ENCODE data around the gene EIF4H.
"Not testable (repeated sequence)": the region's sequence is repeated elsewhere in the genome, so short reads cannot be mapped to it uniquely, and the experiment has no call there.

EIF4H gene

GRCh38 chr7:74173866-74174605, at the start of gene EIF4H:
Gene EIF4H (plus strand): TSS chr7:74174356. CDS start chr7:74174384, 28 bp downstream.
- DNase-seq = peak; percentile 99

DNA sequence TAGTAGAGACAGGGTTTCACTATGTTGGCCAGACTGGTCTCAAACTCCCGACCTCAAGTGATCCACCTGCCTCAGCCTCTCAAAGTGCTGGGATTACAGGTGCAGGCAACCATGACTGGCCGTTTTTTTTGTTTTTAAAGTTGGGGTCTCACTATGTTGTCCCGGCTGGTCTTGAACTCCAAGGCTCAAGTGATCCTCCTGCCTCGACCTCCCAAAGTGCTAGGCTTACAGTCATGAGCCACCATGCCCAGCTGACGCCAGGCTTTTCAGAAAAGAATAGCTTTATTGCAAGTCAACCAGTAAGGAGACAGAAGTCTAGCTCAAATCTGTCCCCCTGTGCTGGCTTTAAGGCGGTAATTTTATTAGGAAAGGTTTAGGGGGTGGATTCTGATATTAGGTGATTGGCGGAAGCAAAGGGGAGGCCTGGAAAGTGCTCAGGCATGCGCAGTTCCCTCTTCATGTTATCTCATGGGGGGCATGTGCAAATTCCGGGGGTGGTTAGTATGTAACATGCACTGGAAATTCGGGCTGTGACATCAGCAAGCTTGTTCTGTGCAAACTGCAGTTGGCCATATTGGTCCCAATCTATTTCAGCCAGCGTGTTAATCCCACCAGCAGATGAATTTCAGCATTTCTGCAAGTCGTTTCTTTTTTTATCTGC, 47.8 kb upstream of the EIF4H start:
- DNase-seq = no peak

DNA sequence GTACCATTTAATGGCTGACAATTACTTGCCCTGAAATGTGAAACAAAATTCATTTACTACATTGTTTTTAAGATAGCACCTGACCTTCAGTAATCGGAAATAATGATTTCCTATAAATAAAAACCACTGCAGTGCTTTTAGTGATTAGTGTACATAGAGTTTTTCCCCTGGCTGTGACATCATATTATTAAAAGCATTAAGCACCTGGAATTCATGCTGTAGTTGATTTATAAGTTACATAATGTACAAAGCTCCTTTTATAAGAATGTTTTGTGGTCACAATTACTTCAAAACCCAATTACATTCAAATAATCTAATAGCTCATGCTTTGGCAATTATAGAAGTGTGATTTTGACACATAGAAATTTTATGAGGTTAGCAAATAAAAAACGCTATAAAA, 44.3 kb upstream of the EIF4H start:
- no peak for DNase-seq

GRCh38 chr7:74130518-74130917, 43.6 kb upstream of the EIF4H start:
- no peak for DNase-seq

- DNase-seq = no peak
Observed at GRCh38 chr7:74134117-74134620, 40.0 kb upstream of the EIF4H start.

GRCh38 chr7:74138334-74138867, 35.8 kb upstream of the EIF4H start:
- no peak for DNase-seq

DNA sequence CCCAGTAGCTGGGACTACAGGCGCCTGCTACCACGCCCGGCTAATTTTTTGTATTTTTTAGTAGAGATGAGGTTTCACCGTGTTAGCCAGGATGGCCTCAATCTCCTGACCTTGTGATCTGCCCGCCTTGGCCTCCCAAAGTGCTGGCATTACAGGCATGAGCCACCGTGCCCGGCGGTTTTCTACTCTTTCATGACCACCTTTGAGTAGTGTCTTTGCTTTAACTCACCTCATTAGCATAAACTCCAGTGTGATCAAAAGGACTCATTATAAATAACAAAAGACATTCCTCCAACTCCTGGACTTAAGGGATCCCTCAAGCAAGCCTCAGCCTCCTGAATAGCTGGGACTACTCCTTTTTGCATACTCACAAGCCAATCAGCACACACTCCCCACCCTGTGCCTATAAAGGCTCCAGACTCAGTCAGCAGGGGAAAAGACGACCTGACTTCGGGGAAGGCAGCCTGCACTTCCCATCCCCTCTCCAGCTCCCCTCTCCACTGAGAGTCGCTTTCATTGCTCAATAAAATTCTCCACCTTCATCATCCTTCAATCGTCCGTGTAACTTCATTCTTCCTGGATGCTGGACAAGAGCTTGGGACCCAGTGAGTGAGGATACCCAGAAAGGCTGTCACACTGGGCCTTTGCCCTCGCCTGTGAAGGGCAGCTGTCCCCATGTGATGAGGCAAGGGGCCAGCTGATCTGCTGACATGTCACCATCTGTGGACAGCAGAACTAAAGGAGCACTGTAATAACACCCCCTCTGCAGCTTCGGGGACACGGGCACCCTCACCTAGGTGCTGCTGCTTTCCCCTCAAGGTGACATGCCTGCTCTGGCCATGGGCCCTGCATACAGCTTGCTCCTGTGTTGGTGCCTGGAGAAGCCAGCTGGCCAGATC, 35.0 kb upstream of the EIF4H start:
- no peak for DNase-seq

- no peak for DNase-seq
Observed at GRCh38 chr7:74141705-74142104, 32.5 kb upstream of the EIF4H start.

DNA sequence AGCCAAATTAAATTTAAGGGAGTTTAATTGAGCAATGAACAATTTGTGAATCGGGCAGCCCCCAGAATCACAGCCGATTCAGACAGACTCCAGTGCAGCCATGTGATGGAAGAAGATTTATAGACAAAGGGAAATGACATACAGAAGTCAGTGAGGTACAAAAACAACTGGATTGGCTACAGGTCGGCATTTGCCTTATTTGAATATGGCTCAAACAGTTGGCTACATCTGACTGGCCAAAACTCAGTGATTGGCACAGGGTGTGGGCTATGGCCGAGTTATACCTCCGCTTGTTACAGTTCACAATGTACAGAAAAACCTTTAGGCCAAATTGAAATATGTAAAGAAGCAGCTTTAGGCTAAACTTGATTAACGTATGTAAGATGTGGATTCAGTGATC, 30.8 kb upstream of the EIF4H start:
- no peak for DNase-seq

DNA sequence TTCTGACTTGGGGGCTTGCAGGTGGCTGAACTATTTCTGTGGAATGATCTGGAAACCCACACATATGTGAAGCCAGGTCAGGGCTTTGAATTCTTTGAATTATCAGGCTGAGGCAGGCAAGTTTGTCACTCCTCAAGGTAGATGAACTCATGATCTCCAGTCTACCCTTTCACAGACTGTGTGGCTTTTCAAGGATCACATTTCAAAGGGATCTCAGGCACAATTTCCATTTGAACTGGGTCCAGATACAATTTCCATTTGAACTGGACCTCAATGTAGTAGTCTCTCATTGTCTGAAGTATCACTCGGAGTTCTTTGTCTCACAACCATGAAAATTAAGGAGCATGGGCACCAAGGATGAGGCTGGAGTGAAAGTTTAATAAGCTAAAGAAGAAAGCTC, 25.7 kb upstream of the EIF4H start:
- no peak for DNase-seq

GRCh38 chr7:74149071-74149470, 25.1 kb upstream of the EIF4H start:
- no peak for DNase-seq

DNA sequence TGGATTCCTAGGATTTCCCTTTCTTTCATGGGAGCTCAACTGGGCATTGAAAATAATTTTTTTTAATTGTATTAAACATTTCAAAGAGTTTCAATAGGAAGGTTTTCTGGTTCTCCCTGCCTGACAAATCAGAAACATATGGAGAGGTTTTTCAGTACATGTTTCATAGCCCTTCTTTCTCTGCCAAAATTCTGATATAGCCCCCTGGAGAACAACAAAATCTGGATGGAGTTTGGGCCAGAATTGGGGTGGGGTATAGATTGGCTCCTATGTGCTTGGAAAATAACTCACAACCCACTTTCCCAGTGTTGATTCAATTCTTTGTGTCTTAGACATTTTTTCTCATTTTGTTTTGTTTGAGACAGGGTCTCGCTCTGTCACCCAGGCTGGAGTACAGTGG, 24.6 kb upstream of the EIF4H start:
- DNase-seq = no peak

GRCh38 chr7:74153736-74154135, 20.4 kb upstream of the EIF4H start:
- DNase-seq = no peak

DNA sequence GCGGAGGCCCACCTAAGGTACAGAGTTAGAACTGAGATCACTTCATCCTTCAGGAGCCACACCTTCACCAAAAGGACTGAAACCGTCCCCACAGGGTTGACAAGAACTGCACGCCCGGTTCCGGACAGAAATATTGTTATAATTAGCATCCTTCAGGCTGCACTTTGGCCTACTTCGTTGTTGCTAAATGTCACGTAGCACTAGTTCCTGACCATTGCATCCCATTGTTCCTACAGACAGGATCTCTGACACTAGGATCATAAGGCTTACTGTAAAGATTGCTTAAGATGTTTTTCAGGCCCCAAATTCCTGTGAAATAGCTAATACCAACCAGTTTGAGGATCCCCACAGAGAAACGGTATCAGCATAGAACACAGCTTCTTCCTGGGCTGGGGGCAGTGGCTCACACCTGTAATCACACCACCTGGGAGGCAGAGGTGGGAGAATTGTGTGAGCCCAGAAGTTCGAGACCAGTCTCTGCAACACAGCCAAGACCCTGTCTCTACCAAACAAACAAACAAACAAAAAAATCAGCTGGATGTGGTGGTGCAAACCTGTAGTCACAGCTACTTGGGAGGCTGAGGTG, 18.3 kb upstream of the EIF4H start:
- DNase-seq = no peak

GRCh38 chr7:74157605-74158004, 16.6 kb upstream of the EIF4H start:
- DNase-seq = no peak

DNA sequence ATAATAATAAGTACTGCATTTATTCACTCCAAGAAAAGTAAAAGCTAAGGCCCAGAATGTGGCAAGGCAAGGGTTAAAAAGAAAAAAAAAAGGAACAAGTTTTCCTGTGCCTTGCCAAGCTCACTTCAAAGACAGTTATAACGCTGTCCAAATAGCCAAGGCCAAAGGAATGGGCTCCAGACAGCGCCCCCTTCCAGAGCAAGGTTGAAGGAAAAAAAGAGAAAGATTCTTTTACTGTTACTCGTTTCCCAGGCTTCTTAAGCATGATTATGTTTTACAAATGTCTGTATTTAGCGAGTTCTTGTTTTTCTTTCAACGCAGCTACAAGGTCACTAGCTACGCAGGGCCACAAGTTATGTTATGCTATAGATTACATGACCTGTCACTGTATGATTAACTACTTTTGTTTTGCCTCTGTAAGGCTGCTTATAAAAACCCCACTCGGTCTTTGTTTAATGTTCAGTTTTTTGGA, 9.1 kb upstream of the EIF4H start:
- DNase-seq = no peak

- DNase-seq = no peak
Observed at GRCh38 chr7:74165867-74166593, 8.1 kb upstream of the EIF4H start.

- not testable (repeated sequence) for DNase-seq
Observed at GRCh38 chr7:74167324-74167723, 6.8 kb upstream of the EIF4H start.

DNA sequence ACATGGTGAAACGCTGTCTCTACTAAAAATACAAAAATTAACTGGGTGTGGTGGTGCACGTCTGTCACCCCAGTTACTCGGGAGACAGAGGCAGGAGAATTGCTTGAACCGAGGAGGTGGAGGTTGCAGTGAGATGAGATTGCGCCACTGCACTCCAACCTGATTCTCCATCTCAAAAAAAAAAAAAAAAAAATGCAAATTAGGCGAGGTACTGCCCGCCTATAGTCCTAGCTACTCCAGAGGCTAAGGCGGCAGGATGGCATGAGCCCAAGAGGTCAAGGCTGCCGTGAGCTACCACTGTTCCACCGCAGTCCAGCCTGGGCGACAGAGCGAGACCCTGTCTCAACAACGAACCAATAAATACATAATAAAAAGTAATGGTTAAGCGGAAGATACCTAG, 1.1 kb upstream of the EIF4H start:
- no peak for DNase-seq

DNA sequence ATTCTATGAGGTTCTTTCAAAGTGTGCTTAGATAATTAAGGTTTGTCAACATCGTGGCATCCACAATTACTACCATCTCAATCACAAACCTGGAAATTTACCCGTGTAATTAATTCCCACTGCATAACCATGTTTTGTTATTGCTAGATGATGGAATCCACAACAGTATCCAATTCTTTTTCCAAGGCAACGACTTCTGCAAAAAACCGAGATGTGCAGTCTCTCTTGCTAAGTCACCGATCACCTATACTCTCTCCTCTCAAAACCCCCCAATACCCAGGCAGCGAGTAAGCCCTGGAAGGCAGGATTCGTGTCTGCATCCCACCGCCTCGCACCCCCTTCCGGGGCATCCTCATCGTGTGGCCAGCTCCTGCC, 678 bp upstream of the EIF4H start:
- no peak for DNase-seq

DNA sequence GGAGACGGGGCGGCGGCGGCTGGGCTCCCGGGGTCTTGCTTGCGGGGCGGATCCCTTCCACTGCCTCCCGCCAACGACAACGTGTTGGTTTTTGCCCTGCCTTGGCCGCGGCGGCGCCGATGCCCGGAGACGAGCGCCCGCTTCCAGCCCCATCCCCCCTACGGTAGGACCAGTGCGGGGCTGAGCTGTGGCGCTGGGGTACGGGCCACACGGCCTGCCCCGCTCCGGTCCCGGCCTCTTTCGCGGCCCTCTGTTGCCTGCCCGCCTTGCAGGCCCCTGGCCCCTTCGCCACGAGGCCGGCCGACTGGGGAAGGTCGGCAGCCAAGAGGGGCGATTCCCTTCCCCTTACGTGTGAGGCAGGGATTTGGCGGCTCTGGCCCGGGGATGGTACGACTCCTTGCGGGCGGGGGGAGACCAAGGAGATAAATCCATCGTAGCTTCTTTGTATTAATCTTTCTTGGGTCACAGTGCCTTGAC, 488 bp downstream of the EIF4H start:
- peak; percentile 67 for DNase-seq

DNA sequence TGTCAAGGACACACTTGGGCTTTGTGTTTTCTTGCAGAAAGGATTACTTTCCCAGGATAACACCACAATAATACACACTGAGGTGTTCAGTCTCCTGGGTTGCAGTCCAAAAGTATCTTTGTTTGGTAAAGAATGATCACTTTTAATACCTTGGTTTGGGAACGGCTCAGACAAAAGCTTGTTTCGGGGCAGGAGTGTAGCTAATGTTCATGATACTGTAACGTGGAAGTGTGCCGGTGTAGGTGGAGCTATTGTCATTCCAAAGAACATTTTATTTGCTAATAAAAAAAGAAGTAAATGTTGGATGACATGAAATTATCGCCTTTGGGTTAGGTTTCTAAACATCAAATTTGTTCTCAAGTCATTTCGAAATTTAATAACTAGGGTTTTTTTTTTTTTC, 1.2 kb downstream of the EIF4H start:
- DNase-seq = no peak

Data from activated CD8-positive, alpha-beta memory T cell treated with anti-CD3 and anti-CD28 coated beads, Interleukin-2, amount 50 U/mL, for 48 hours (primary cell).